HG03064 (cell line): ENCODE data around the gene KPNA2.
"Not testable (repeated sequence)": the region's sequence is repeated elsewhere in the genome, so short reads cannot be mapped to it uniquely, and the experiment has no call there.

Experiments used
- ATAC-seq: cut with Tn5 transposase; IDR thresholded peaks from one replicate; pipeline ENCODE4 v1.9.1; 2021; ENCODE audit warnings: low read depth; ENCODE audit not compliant: unreplicated experiment

The KPNA2 gene

GRCh38 chr17:68035523-68036303 lies at the start of gene KPNA2:
Gene KPNA2 (plus strand): TSS chr17:68035735. CDS start chr17:68037133, 1,398 bp downstream.
- ATAC-seq, result peak; percentile 84

GRCh38 chr17:67990909-67991308 lies 44.6 kb upstream of the KPNA2 start:
- ATAC-seq, result no peak

DNA sequence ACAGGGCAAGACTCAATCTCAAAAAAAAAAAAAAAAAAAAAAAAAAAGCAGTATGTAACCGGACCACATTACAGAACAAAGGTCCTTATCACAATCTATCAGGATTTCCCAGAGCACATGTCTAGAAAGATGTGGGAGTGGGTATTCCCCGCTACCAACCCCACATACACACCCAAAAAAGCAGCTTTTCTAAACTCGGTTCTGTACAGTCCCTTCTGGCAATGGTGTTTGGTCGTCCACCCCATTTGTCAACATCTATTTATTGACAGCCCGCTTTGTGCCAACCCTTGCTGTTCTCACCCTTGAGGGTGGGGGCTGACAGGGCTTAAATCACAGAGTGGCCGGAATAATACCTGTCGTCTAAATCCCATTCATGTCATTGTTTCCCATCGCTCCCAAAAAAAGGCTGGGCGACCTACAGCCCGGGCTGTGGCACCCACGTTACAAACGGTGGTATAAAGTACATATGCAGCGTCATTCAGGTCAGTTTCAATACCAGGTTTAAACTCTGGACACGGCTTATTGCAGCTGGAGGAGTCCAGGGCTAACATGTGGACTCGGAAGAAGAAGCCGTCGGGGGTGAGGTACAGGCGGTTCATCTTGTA lies 42.9 kb upstream of the KPNA2 start:
- no peak for ATAC-seq

DNA sequence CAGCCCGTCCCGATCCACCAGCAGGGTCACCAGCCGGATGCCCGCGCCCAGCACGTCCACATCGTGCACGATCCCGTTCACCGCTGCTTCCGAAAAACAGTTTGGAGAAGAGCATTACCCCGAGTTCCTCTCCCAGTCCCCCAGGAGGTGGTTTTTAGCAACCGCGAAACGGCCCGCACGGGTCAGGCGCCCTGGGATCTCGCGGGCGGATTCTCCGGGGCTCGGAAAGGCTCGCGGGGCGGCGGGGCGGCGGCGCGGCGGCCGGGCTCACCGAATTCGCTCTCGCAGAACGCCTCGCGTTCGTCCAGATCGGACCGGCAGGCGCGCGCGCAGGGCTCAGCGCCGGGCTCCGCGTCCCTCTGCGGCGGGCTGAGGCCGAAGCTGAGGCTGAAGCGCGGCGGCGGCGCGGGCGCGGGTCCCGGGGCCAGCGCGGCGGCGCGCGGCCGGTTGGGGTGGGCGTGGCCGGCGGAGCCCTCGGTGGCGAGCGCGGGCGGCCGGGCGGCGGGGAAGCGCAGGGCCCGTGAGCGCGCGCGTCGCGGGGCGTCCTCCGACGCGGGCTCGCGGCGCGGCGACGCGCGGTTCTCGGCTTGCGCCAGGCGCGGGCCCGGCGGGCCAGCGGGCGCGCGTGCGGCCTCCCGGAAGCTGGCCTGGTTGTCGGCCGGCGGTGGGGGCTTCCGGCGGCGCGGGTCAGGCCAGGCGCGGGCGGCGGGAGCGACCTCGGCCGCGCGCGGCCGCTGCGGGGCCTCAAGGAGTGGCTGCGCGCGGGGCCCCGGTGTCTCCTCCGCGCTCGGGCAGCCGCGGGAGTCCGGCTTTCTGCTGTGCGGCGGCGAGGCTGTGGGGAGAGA lies 42.2 kb upstream of the KPNA2 start:
- peak; percentile 64 for ATAC-seq

GRCh38 chr17:67993998-67994361 lies 41.6 kb upstream of the KPNA2 start:
- peak; percentile 8 for ATAC-seq

DNA sequence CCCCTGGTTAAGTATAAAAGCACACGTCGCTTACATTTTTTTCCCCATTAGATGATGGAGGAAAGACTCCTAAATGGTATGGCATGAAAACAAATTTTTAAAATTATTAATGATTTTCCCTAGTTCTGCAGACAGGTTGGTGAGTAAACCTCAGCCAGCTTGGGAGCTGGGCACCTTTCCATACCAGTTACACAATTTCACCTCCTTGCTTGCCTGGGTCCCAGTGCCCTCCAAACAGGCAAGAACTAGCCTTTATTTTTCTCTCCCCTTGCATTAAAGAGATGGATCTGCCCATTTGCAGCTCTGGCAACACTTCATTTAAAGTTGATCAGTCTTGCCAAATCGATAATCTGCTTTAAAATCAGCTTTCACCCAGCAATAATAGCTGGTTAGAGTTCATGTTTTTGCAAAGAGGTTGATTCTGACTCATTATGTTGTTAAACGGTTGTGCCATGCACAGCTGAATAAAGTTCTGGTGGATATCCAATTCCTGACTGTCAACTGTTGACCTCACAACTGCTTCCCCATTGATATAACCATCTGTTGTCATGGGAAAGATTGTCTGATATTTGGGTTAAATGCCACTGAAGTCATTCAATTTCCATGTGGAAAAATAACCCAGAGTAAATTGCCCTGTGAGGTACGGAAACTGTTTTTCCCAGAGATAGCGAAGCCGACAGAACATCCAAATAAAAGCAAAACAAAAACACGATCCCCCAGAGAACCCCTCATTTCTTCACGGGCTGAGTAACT lies 40.5 kb upstream of the KPNA2 start:
- ATAC-seq, result no peak

GRCh38 chr17:67995570-67996263 lies 39.8 kb upstream of the KPNA2 start:
- no peak for ATAC-seq

DNA sequence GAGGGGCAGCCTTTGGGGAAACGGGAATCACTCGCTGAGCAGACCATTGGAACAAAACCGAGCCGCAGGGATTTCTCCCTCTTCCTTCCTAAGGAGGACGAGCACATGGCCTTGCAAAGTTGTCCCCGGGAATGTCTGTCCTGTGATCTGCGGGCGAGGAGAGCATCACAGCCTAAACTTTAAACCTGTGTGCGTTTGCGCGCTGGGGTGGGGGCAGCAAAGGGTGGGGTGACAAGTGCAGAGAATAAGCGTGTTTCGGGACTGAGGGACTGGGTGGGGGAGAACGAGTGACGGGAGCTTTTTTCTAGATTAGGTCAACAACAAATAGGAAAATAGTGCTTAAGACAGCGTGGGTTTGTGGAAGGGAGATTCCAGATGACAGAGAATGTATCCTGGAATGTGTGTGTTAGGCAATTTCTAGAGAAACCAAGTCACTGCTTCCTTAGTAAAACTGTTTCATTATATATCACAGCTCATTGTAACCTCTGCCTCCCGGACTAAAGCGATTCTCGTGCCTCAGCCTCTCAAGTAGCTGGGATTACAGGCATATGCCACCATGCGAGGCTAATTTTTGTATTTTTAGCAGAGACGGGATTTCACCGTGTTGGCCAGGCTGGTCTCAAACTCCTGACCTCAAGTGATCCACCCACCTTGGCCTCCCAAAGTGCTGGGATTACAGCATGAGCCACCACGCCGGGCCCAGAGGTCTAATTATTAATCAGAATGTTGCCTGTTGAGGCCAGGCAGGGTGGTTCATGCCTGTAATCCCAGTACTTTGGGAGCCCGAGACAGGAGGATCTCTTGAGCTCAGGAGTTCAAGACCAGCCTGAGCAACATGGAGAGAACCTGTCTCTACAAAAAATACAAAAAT lies 39.0 kb upstream of the KPNA2 start, which contains the start of gene C17orf58:
C17orf58 (minus strand) TSS at position 169 of the 871 bp plus-strand sequence. CDS start 271 bp downstream, outside the sequence.
- not testable (repeated sequence) for ATAC-seq

- no peak for ATAC-seq
Observed at GRCh38 chr17:67998466-67998865, 37.1 kb upstream of the KPNA2 start.

DNA sequence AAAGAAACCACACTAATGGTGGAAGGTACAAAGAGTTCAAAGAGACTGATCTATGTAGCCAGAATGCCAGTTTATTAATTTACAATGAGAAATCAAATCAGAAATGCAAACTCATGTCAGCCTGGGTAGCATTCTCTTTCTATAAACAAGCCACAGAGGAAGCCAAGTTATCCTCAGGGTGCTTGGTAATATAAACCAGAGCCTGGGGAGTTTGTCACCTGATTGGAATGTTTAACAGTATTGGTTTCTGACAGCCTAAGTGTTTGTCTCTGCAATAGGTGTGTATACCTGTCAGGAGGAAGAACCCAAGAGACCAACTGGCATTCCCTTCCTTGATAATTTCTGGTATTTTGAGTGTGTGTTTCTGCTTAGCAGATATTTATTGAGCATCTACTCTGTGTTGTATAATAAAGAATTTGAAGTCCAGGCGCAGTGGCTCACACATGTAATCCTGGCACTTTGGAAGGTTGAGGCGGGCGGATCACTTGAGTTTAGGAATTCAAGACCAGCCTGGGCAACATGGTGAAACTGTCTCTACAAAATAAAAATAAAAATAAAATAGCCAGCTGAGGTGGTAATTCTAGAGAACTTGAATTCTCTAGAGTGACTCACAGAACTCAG lies 36.1 kb upstream of the KPNA2 start:
- no peak for ATAC-seq

DNA sequence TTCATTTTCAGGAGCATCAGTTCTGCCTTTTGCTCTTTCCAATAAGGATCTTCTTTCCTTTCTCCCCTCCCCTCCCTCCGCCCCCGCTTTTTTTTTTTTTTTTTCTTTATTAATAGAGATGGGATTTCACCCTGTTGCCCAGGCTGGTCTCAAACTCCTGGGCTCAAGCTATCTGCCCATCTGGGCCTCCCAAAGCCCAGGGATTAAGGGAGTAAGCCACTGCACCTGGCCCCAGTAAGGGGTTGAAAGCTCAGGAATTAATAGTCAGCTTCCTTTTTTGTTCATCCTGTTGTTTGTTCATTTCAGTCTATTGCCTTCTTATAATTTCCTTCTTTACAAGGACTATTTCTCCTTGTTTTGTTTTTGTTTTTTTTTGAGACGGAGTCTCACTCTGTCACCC lies 31.3 kb upstream of the KPNA2 start:
- ATAC-seq, result no peak

GRCh38 chr17:68006797-68007196 lies 28.7 kb upstream of the KPNA2 start:
- no peak for ATAC-seq

- ATAC-seq, result no peak
Observed at GRCh38 chr17:68011199-68011665, 24.3 kb upstream of the KPNA2 start.

- no peak for ATAC-seq
Observed at GRCh38 chr17:68013385-68013784, 22.1 kb upstream of the KPNA2 start.

DNA sequence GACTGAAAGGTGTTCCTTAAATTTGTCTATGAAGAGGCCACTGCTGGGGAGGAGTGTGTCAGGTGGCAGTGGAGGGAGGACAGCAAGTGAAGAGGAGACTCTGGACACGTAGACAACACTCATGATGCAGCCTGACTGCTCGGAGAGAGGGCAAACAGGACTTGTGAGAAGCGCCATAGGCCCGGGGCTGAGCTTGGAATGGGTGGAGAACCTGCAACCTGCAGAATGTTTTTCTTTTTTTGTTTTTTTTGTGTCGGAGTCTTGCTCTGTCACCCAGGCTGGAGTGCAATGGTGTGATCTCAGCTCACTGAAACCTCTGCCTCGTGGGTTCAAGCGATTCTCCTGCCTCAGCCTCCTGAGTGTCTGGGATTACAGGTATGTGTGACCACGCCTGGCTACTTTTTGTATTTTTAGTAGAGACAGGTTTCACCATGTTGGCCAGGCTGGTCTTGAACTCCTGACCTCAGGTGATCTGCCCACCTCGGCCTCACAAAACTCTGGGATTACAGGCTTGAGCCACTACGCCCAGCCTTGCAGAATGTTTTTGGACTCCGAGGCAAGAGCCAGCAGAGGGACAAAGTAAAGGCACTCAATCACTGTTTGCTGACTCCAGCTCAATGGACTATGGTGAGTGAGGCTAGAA lies 20.3 kb upstream of the KPNA2 start:
- ATAC-seq, result no peak

- no peak for ATAC-seq
Observed at GRCh38 chr17:68016838-68017237, 18.7 kb upstream of the KPNA2 start.

DNA sequence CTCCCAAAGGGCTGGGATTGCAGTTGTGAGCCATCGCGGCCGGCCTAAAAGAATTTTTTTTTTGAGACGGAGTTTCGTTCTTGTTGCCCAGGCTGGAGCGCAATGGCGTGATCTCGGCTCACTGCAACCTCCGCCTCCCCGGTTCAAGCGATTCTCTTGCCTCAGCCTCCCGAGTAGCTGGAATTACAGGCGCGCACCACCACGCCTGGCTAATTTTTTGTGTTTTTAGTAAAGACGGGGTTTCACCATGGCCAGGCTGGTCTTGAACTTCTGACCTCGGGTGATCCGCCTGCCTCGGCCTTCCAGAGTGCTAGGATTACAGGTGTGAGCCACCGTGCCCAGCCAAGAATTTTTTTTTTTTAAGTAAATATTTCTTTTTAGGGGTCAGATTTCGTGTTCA lies 17.0 kb upstream of the KPNA2 start:
- ATAC-seq, result not testable (repeated sequence)

DNA sequence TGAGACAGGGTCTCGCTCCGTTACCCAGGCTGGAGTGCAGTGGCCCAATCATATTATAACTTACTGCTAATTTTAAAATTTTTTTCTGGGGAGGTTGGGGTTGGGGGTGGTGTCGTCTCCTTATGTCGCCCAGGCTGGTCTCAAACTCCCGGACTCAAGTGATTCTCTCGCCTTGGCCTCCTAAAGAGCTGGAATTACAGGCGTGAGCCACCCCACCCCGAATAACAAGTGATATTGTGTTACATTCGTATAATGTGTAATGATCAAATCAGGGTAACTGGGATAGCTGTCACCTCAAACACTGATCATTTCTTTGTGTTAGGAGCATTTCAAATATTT lies 16.2 kb upstream of the KPNA2 start:
- no peak for ATAC-seq
